Uterus (tissue), 2 donors: ENCODE results near the gene GFAP.

Source experiments
- CTCF ChIP-seq, 4 experiments: fragments of 200-600 bp in 2 of 4; fragments of 450-650 bp in 2 of 4; sonication (generic) in 2 of 4; IDR thresholded peaks; one replicate each; pipeline ENCODE4 v1.5.1; 2016 to 2019; ENCODE audit warnings: antibody characterized with exemption in 4 of 4, mild to moderate bottlenecking in 2 of 4, moderate library complexity in 1 of 4
- POLR2A ChIP-seq, 2 donors: fragments of 450-650 bp; IDR thresholded peaks; one replicate each; pipeline ENCODE4 v1.6.1; 2016; ENCODE audit warnings: antibody characterized with exemption in 2 of 2, mild to moderate bottlenecking in 1 of 2, moderate library complexity in 1 of 2

- TF ChIP-seq POLR2A (IDR thresholded peaks at IDR 0.05) (no peak), CTCF (IDR thresholded peaks at IDR 0.05) (no peak)
Measured at GRCh38 chr17:44934745-44935105, 19.4 kb upstream of the GFAP start.
